Measurements from ENCODE around the gene SLC26A9. TPM values are rescaled to one million over a fixed set of nuclear protein-coding genes. Genes with fewer than 3 reads are reported as not detected.
A peak's percentile ranks its signal among the peaks of the same experiment; 100 is the strongest.

The SLC26A9 gene
- total RNA-seq, 2 donors from 2014 or later, result 1.1 TPM; not detected in 1

DNA sequence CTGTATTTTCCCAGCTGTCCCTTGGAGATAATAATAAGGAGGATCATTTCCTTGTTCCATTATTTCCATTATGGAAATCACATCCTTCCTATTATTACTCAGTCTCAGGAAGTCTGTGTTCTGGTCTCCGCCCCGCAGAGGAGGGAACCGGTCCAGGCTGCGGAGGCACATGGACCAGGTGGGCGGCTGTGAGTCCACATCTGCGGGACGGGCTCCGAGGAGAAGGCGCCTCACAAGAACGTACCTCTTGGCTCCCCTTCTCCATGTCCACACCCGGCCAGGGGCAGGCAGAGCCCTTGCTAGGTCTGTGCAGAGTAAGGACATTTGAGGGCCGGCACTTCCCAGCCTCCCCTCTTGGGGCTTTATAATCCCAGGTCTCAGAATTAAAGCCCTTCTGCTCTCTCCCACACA, 45.3 kb upstream of the SLC26A9 start:
- no peak for ATAC-seq (ENCODE audit: insufficient number of reproducible peaks, low FRiP score, low read depth)
- H3K27ac ChIP-seq, result no peak overlapping the region

GRCh38 chr1:205986861-205987260, 43.6 kb upstream of the SLC26A9 start:
- Histone ChIP-seq H3K4me1 (ENCODE audit: control insufficient read depth in 1 of 2, low read depth in 2 of 2) (peaks cover 6 to 16% of the 10 kb centered on the region in 2 donors), H3K36me3 (peaks cover 3% of the 10 kb centered on the region), H3K9me3 (no peaks in the 10 kb centered on the region), H3K27ac (peak overlapping the region in 1 of 2 donors; percentile 46), H3K27me3 (replicated peaks; ENCODE audit: insufficient read depth) (no peaks in the 10 kb centered on the region), H3K4me3 (no peak overlapping the region)
- TF ChIP-seq, protein P1, sequence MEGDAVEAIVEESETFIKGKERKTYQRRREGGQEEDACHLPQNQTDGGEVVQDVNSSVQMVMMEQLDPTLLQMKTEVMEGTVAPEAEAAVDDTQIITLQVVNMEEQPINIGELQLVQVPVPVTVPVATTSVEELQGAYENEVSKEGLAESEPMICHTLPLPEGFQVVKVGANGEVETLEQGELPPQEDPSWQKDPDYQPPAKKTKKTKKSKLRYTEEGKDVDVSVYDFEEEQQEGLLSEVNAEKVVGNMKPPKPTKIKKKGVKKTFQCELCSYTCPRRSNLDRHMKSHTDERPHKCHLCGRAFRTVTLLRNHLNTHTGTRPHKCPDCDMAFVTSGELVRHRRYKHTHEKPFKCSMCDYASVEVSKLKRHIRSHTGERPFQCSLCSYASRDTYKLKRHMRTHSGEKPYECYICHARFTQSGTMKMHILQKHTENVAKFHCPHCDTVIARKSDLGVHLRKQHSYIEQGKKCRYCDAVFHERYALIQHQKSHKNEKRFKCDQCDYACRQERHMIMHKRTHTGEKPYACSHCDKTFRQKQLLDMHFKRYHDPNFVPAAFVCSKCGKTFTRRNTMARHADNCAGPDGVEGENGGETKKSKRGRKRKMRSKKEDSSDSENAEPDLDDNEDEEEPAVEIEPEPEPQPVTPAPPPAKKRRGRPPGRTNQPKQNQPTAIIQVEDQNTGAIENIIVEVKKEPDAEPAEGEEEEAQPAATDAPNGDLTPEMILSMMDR (IDR thresholded peaks at IDR 0.05), result no peak
- no peak for ATAC-seq (ENCODE audit: insufficient number of reproducible peaks, low FRiP score, low read depth)
- DNase-seq (ENCODE audit: low spot score), result no peak

More for the DNA sequence above, 45.3 kb upstream of the SLC26A9 start:
- no peaks in the 10 kb centered on the region for H3K36me3 ChIP-seq
- TF ChIP-seq, protein P1 (IDR thresholded peaks at IDR 0.05), result no peak
- DNase-seq (ENCODE audit: low spot score), result no peak
- peaks cover 6 to 16% of the 10 kb centered on the region in 2 donors for H3K4me1 ChIP-seq (ENCODE audit: control insufficient read depth in 1 of 2, low read depth in 2 of 2)
- H3K9me3 ChIP-seq, result no peaks in the 10 kb centered on the region
- H3K4me3 ChIP-seq, result no peak overlapping the region
- H3K27me3 ChIP-seq (replicated peaks; ENCODE audit: insufficient read depth), result no peaks in the 10 kb centered on the region

GRCh38 chr1:205986292-205986691, 43.0 kb upstream of the SLC26A9 start:
- H3K27ac ChIP-seq, result peak overlapping the region in 1 of 2 donors; percentile 46
- DNase-seq (ENCODE audit: low spot score), result no peak
- H3K4me1 ChIP-seq (ENCODE audit: control insufficient read depth in 1 of 2, low read depth in 2 of 2), result peaks cover 6 to 16% of the 10 kb centered on the region in 2 donors
- ATAC-seq (ENCODE audit: insufficient number of reproducible peaks, low FRiP score, low read depth), result no peak
- H3K27me3 ChIP-seq (replicated peaks; ENCODE audit: insufficient read depth), result no peaks in the 10 kb centered on the region
- no peaks in the 10 kb centered on the region for H3K9me3 ChIP-seq
- H3K4me3 ChIP-seq, result no peak overlapping the region
- TF ChIP-seq, protein P1 (IDR thresholded peaks at IDR 0.05), result no peak
- peaks cover 3% of the 10 kb centered on the region for H3K36me3 ChIP-seq

- ATAC-seq (ENCODE audit: insufficient number of reproducible peaks, low FRiP score, low read depth) (no peak), DNase-seq (ENCODE audit: low spot score) (no peak)
- TF ChIP-seq, protein P1 (IDR thresholded peaks at IDR 0.05), result no peak
- no peaks in the 10 kb centered on the region for H3K9me3 ChIP-seq
- H3K4me1 ChIP-seq (ENCODE audit: control insufficient read depth in 1 of 2, low read depth in 2 of 2), result peaks cover 6 to 16% of the 10 kb centered on the region in 2 donors
- H3K27ac ChIP-seq, result no peak overlapping the region
- H3K36me3 ChIP-seq, result peaks cover 3% of the 10 kb centered on the region
- H3K27me3 ChIP-seq (replicated peaks; ENCODE audit: insufficient read depth), result no peaks in the 10 kb centered on the region
- H3K4me3 ChIP-seq, result no peak overlapping the region
Observed at GRCh38 chr1:205985330-205986005, 42.2 kb upstream of the SLC26A9 start.

- Histone ChIP-seq H3K4me1 (ENCODE audit: control insufficient read depth in 1 of 2, low read depth in 2 of 2) (peaks cover 6 to 16% of the 10 kb centered on the region in 2 donors), H3K27ac (no peak overlapping the region), H3K9me3 (no peaks in the 10 kb centered on the region), H3K4me3 (no peak overlapping the region), H3K27me3 (replicated peaks; ENCODE audit: insufficient read depth) (no peaks in the 10 kb centered on the region), H3K36me3 (peaks cover 3% of the 10 kb centered on the region)
- peak; percentile 38 for ATAC-seq (ENCODE audit: insufficient number of reproducible peaks, low FRiP score, low read depth)
- TF ChIP-seq, protein P1 (IDR thresholded peaks at IDR 0.05), result peak; percentile 59
- DNase-seq (ENCODE audit: low spot score), result no peak
Observed at GRCh38 chr1:205983925-205984725, 40.9 kb upstream of the SLC26A9 start.

Data from thoracic aorta (tissue), 2 donors.